IMR-90 (cell line): ENCODE results near the gene PPM1G. TPM values are rescaled to one million over a fixed set of nuclear protein-coding genes. Genes with fewer than 3 reads are reported as not detected.

ENCODE experiments used
- ATAC-seq: fragments of 200-7000 bp; cut with Tn5 transposase; 2 replicates; pipeline ENCODE4 v1.9.1; 2020; ENCODE audit warnings: low read depth, mild to moderate bottlenecking, moderate library complexity
- BruUV-seq: library from RNA; stranded (reverse); fragments of 400-500 nt; replicated peaks from 2 replicates; lab custom pipeline; 2021; lab: Mats Ljungman, UMichigan
- CTCF ChIA-PET: fragments of 300-600 bp; formaldehyde crosslinking; extraction: SDS; loops from one replicate; lab custom pipeline; 2021; ENCODE audit warnings: antibody characterized with exemption; lab: Yijun Ruan, JAX
- POLR2A ChIA-PET: fragments of 300-600 bp; sonication (Branson Sonifier 250); formaldehyde crosslinking; loops from one replicate; lab custom pipeline; 2022; ENCODE audit warnings: antibody characterized with exemption; ENCODE audit not compliant: unreplicated experiment; lab: Charles Lee
- DNase-seq: peaks from one replicate; pipeline ENCODE4 v3.0.0; 2013
- H2AFZ ChIP-seq: replicated peaks from 2 replicates; pipeline ENCODE3; 2013; ENCODE audit warnings: low read length, mild to moderate bottlenecking; ENCODE audit not compliant: poor library complexity
- H2AK5ac ChIP-seq: 2 replicates; pipeline ENCODE4 v1.6.1; 2013; ENCODE audit warnings: low read depth, low read length, inconsistent platforms
- H2AK9ac ChIP-seq: replicated peaks from 2 replicates; pipeline ENCODE3; 2013; ENCODE audit warnings: mild to moderate bottlenecking, low read depth, low read length, moderate library complexity; ENCODE audit not compliant: poor library complexity
- H2BK120ac ChIP-seq: 2 replicates; pipeline ENCODE4 v1.6.1; 2013; ENCODE audit warnings: low read depth, low read length, inconsistent platforms
- H2BK15ac ChIP-seq: 3 replicates; pipeline ENCODE4 v1.6.1; 2013; ENCODE audit warnings: low read depth, low read length, inconsistent platforms
- H2BK20ac ChIP-seq: 2 replicates; pipeline ENCODE4 v1.6.1; 2013; ENCODE audit warnings: low read depth, mild to moderate bottlenecking, inconsistent platforms, low read length, moderate library complexity
- H2BK5ac ChIP-seq: 2 replicates; pipeline ENCODE4 v1.6.1; 2013; ENCODE audit warnings: mild to moderate bottlenecking, low read depth, low read length, inconsistent platforms; ENCODE audit not compliant: poor library complexity, severe bottlenecking
- H3K14ac ChIP-seq: replicated peaks from 2 replicates; pipeline ENCODE4 v1.6.1; 2013; ENCODE audit warnings: low read depth, low read length, inconsistent platforms
- H3K18ac ChIP-seq: 2 replicates; pipeline ENCODE4 v1.6.1; 2013; ENCODE audit warnings: low read depth, low read length, control low read depth
- H3K23ac ChIP-seq: 2 replicates; pipeline ENCODE4 v1.6.1; 2013; ENCODE audit warnings: low read depth, low read length, inconsistent platforms
- H3K27ac ChIP-seq: 2 replicates; pipeline ENCODE4 v1.5.1; 2013; ENCODE audit warnings: mild to moderate bottlenecking, control low read depth, low read length; ENCODE audit not compliant: insufficient read depth
- H3K27me3 ChIP-seq: 2 replicates; pipeline ENCODE4 v1.6.1; 2013; ENCODE audit warnings: low read length; ENCODE audit not compliant: control insufficient read depth, insufficient read depth
- H3K36me3 ChIP-seq: 2 replicates; pipeline ENCODE4 v1.6.1; 2013; ENCODE audit warnings: low read length, mixed read lengths; ENCODE audit not compliant: control insufficient read depth, insufficient read depth
- H3K4ac ChIP-seq: 2 replicates; pipeline ENCODE4 v1.6.1; 2013; ENCODE audit warnings: low read depth, low read length, inconsistent platforms
- H3K4me1 ChIP-seq: 2 replicates; pipeline ENCODE4 v1.6.1; 2013; ENCODE audit warnings: low read length, mixed read lengths; ENCODE audit not compliant: control insufficient read depth, insufficient read depth
- H3K4me2 ChIP-seq: 2 replicates; pipeline ENCODE4 v1.6.1; 2013; ENCODE audit warnings: low read depth, mild to moderate bottlenecking, control low read depth, low read length, moderate library complexity
- H3K4me3 ChIP-seq: 2 replicates; pipeline ENCODE4 v1.5.1; 2013; ENCODE audit warnings: low read depth, mild to moderate bottlenecking, control low read depth, low read length, moderate library complexity; ENCODE audit not compliant: insufficient read depth
- H3K56ac ChIP-seq: 2 replicates; pipeline ENCODE4 v1.6.1; 2013; ENCODE audit warnings: low read length, inconsistent platforms; ENCODE audit not compliant: insufficient read depth; ENCODE audit errors: extremely low read depth
- H3K79me1 ChIP-seq, 2 experiments: 2 replicates each; pipeline ENCODE4 v1.6.1; 2013; ENCODE audit warnings: low read length in 2 of 2, inconsistent platforms in 1 of 2, low read depth in 1 of 2
- H3K9ac ChIP-seq: 2 replicates; pipeline ENCODE4 v1.6.1; 2013; ENCODE audit warnings: low read depth, low read length, control low read depth
- H3K9me1 ChIP-seq: 2 replicates; pipeline ENCODE4 v1.6.1; 2013; ENCODE audit warnings: low read length, inconsistent platforms; ENCODE audit not compliant: insufficient read depth
- H3K9me3 ChIP-seq: 2 replicates; pipeline ENCODE4 v1.6.1; 2013; ENCODE audit warnings: low read length; ENCODE audit not compliant: control insufficient read depth, insufficient read depth
- H4K20me1 ChIP-seq: 2 replicates; pipeline ENCODE4 v1.6.1; 2013; ENCODE audit warnings: low read length, inconsistent platforms; ENCODE audit not compliant: insufficient read depth
- H4K5ac ChIP-seq: 2 replicates; pipeline ENCODE4 v1.6.1; 2013; ENCODE audit warnings: mild to moderate bottlenecking, low read depth, low read length, control low read depth
- H4K8ac ChIP-seq, 2 experiments: 2 replicates each; pipeline ENCODE4 v1.6.1; 2013; ENCODE audit warnings: low read depth in 2 of 2, low read length in 2 of 2, control low read depth in 1 of 2, inconsistent platforms in 1 of 2
- H4K91ac ChIP-seq: 2 replicates; pipeline ENCODE4 v1.6.1; 2013; ENCODE audit warnings: low read depth, low read length, inconsistent platforms; ENCODE audit not compliant: insufficient read depth
- BHLHE40 ChIP-seq: fragments of 150-350 bp; IDR thresholded peaks from 2 replicates; pipeline ENCODE4 v1.6.1; 2016; ENCODE audit warnings: mild to moderate bottlenecking, low read depth, low read length
- CEBPB ChIP-seq: IDR thresholded peaks from 2 replicates; pipeline ENCODE4 v1.6.1; 2012; ENCODE audit warnings: low read depth, low read length, improper control_type of control experiment
- CTCF ChIP-seq: conservative IDR thresholded peaks from 2 replicates; pipeline ENCODE4 v1.5.1; 2012; ENCODE audit warnings: mild to moderate bottlenecking, low read depth, low read length, improper control_type of control experiment
- MAFK ChIP-seq: IDR thresholded peaks from 2 replicates; pipeline ENCODE4 v1.6.1; 2012; ENCODE audit warnings: low read depth, low read length, improper control_type of control experiment
- NFE2L2 ChIP-seq: fragments of 150-350 bp; IDR thresholded peaks from 2 replicates; pipeline ENCODE4 v1.6.1; 2016; ENCODE audit warnings: low read depth, mild to moderate bottlenecking, low read length
- RAD21 ChIP-seq: IDR thresholded peaks from 2 replicates; pipeline ENCODE4 v1.6.1; 2012; ENCODE audit warnings: low read length, improper control_type of control experiment
- WGBS, 2 experiments: methylation state at CpG; one replicate each; pipeline versions ENCODE4 v1.1.5 to v1.1.7; 2013; ENCODE audit warnings: missing lambda C conversion rate in 2 of 2; ENCODE audit not compliant: insufficient read length in 1 of 2; ENCODE audit errors: extremely low coverage in 2 of 2; 5-methylcytosine and 5-hydroxymethylcytosine counted together
- dilution Hi-C: fragments of 300-500 bp; cut with HindIII; formaldehyde crosslinking; loops from one replicate; pipeline ENCODE4 v1.14.3; 2018; ENCODE audit warnings: low sequenced_read_pairs; ENCODE audit not compliant: unreplicated experiment
- in situ Hi-C: fragments of 300-500 bp; cut with MboI; formaldehyde crosslinking; loops from 3 replicates; pipeline ENCODE4 v1.14.3; 2019; ENCODE audit warnings: low sequenced_read_pairs, inconsistent platforms, mixed read lengths
- intact Hi-C: fragments of 100-400 bp; cut with micrococcal nuclease; formaldehyde crosslinking; loops from 2 replicates; pipeline ENCODE4 v1.10.0; 2022
- polyA plus RNA-seq, 3 experiments: library from polyadenylated mRNA; depleted of rRNA; stranded (reverse); fragments of >200 nt; gene quantifications; 2 replicates each; pipeline ENCODE4 v1.2.3, GENCODE V29; 2012; ENCODE audit warnings: low replicate concordance in 1 of 3
- total RNA-seq: library from RNA; depleted of rRNA; stranded (reverse); fragments of >200 nt; gene quantifications from 2 replicates; pipeline ENCODE4 v1.2.3, GENCODE V29; 2012

PPM1G gene
- total and polyA plus RNA-seq, 2 of the 4 experiments (the other 2 are of a cell fraction), result 57.6 to 95.9 TPM

GRCh38 chr2:27377618-27378095 is 31.7 kb downstream of the PPM1G start:
- H3K9ac ChIP-seq, result no peak overlapping the region
- ChIA-PET POLR2A (interaction anchor here (1.0 kb wide), 1 partner anchor 51 kb away, joined by 4 read pairs; no protein-coding TSS in a partner anchor), CTCF (no interaction called here)
- no peak overlapping the region for H2BK5ac ChIP-seq
- H4K8ac ChIP-seq, result no peak overlapping the region
- no TSS peak for BruUV-seq
- no peak overlapping the region for H2BK15ac ChIP-seq
- ATAC-seq (no peak), DNase-seq (no peak)
- no peak overlapping the region for H3K27ac ChIP-seq
- H3K14ac ChIP-seq, result no peak overlapping the region
- no peak overlapping the region for H3K23ac ChIP-seq
- no peak overlapping the region for H2AK5ac ChIP-seq
- H4K5ac ChIP-seq, result no peak overlapping the region
- peaks cover 6% of the 10 kb centered on the region for H3K4me1 ChIP-seq
- no peak for TF ChIP-seq CTCF
- no peak for TF ChIP-seq CEBPB
- no peak for TF ChIP-seq RAD21
- TF ChIP-seq BHLHE40, result no peak
- TF ChIP-seq NFE2L2, result no peak
- TF ChIP-seq MAFK, result no peak
- 90% methylated on average over 11 of the region's 18 CpGs; no CpG with 5 or more reads in 1 of the 2 experiments for WGBS, 2 experiments
- H2AK9ac ChIP-seq, result no peak overlapping the region
- H3K36me3 ChIP-seq, result peaks cover 63% of the 10 kb centered on the region
- H2AFZ ChIP-seq, result no peak overlapping the region
- no peak overlapping the region for H4K91ac ChIP-seq
- in situ Hi-C loops (no loop called here), intact Hi-C loops (no loop called here), dilution Hi-C loops (no loop called here)
- H3K79me1 ChIP-seq, result peaks cover 18 to 60% of the 10 kb centered on the region in 2 experiments; a peak in 3 of 4 replicates
- H3K9me3 ChIP-seq, result no peaks in the 10 kb centered on the region
- H3K4me3 ChIP-seq, result no peak overlapping the region
- no peak overlapping the region for H3K4me2 ChIP-seq
- no peaks in the 10 kb centered on the region; the same call in 1 of the 2 replicates for H3K9me1 ChIP-seq
- H3K4ac ChIP-seq, result no peak overlapping the region
- no peak overlapping the region for H2BK20ac ChIP-seq
- H2BK120ac ChIP-seq, result no peak overlapping the region
- no peak overlapping the region for H3K18ac ChIP-seq
- H3K27me3 ChIP-seq, result no peaks in the 10 kb centered on the region
- no peak overlapping the region for H3K56ac ChIP-seq
- peaks cover 21% of the 10 kb centered on the region; the same call in 1 of the 2 replicates for H4K20me1 ChIP-seq
